Activated CD4-positive, alpha-beta memory T cell treated with anti-CD3 and anti-CD28 coated beads, Interleukin-2, amount 10 ng/mL, durations not matched to agents 7 days and 5 days (primary cell): Measurements from ENCODE around the gene QSOX2. TPM values are rescaled to one million over a fixed set of nuclear protein-coding genes. Genes with fewer than 3 reads are reported as not detected.

ENCODE experiments used
- CTCF ChIA-PET: fragments of 350-600 bp; sonication (Branson Sonifier 250); formaldehyde crosslinking; loops from one replicate; lab custom pipeline; 2021; ENCODE audit warnings: antibody characterized with exemption, inconsistent platforms; lab: Charles Lee
- POLR2A ChIA-PET: fragments of 350-600 bp; sonication (Branson Sonifier 250); formaldehyde crosslinking; loops from one replicate; lab custom pipeline; 2021; ENCODE audit warnings: antibody characterized with exemption; lab: Charles Lee
- DNase-seq: peaks from one replicate; pipeline ENCODE4 v3.0.0-alpha.2; 2020
- H3K27ac Mint-ChIP-seq: one replicate; pipeline ENCODE4 v1.8.0; 2021; ENCODE audit warnings: mild to moderate bottlenecking, mixed read lengths
- H3K27me3 Mint-ChIP-seq: one replicate; pipeline ENCODE4 v1.8.0; 2021; ENCODE audit warnings: mixed read lengths
- H3K36me3 Mint-ChIP-seq: one replicate; pipeline ENCODE4 v1.8.0; 2021; ENCODE audit warnings: low read depth, mixed read lengths
- H3K4me1 Mint-ChIP-seq: one replicate; pipeline ENCODE4 v1.8.0; 2021; ENCODE audit warnings: mixed read lengths
- H3K4me3 Mint-ChIP-seq: one replicate; pipeline ENCODE4 v1.8.0; 2021; ENCODE audit warnings: mild to moderate bottlenecking, mixed read lengths
- H3K9me3 Mint-ChIP-seq: one replicate; pipeline ENCODE4 v1.8.0; 2021; ENCODE audit warnings: mixed read lengths
- total RNA-seq, 2 experiments: library from RNA; stranded (reverse); gene quantifications; one replicate each; pipeline ENCODE4 v1.2.3, GENCODE V29; 2021

The QSOX2 gene
- total RNA-seq, 2 experiments from 2014 or later, result 12.4 to 13.4 TPM

- H3K4me1 Mint-ChIP-seq, result no peaks in the 10 kb centered on the region
- DNase-seq, result no peak
- H3K36me3 Mint-ChIP-seq, result no peaks in the 10 kb centered on the region
- no peak overlapping the region for H3K4me3 Mint-ChIP-seq
- no peaks in the 10 kb centered on the region for H3K27me3 Mint-ChIP-seq
- ChIA-PET CTCF (no interaction called here), POLR2A (interaction anchor here (1.9 kb wide), 1 partner anchor 9 kb away, joined by 4 read pairs; no protein-coding TSS in a partner anchor)
- H3K27ac Mint-ChIP-seq, result no peak overlapping the region
- H3K9me3 Mint-ChIP-seq, result no peaks in the 10 kb centered on the region
Observed at GRCh38 chr9:136257381-136258298, 12.0 kb upstream of the QSOX2 start.

GRCh38 chr9:136255896-136256890 lies 10.6 kb upstream of the QSOX2 start:
- no peak overlapping the region for H3K4me3 Mint-ChIP-seq
- H3K9me3 Mint-ChIP-seq, result no peaks in the 10 kb centered on the region
- CTCF ChIA-PET, result no interaction called here
- H3K27me3 Mint-ChIP-seq, result no peaks in the 10 kb centered on the region
- H3K36me3 Mint-ChIP-seq, result no peaks in the 10 kb centered on the region
- no peaks in the 10 kb centered on the region for H3K4me1 Mint-ChIP-seq
- POLR2A ChIA-PET, result interaction anchor here (1.9 kb wide), 1 partner anchor 11 kb away, joined by 4 read pairs; no protein-coding TSS in a partner anchor
- no peak for DNase-seq
- no peak overlapping the region for H3K27ac Mint-ChIP-seq

GRCh38 chr9:136255166-136255538 lies 9.5 kb upstream of the QSOX2 start:
- ChIA-PET CTCF (no interaction called here), POLR2A (interaction anchor here (1.5 kb wide), 1 partner anchor 10 kb away, joined by 5 read pairs; no protein-coding TSS in a partner anchor)
- Mint-ChIP-seq H3K4me3 (no peak overlapping the region), H3K27me3 (no peaks in the 10 kb centered on the region), H3K36me3 (no peaks in the 10 kb centered on the region), H3K9me3 (no peaks in the 10 kb centered on the region), H3K4me1 (no peaks in the 10 kb centered on the region), H3K27ac (no peak overlapping the region)
- DNase-seq, result no peak

GRCh38 chr9:136254381-136255165 lies 9.0 kb upstream of the QSOX2 start:
- H3K27me3 Mint-ChIP-seq, result no peaks in the 10 kb centered on the region
- H3K4me1 Mint-ChIP-seq, result no peaks in the 10 kb centered on the region
- DNase-seq, result no peak
- H3K9me3 Mint-ChIP-seq, result no peaks in the 10 kb centered on the region
- CTCF ChIA-PET, result interaction anchor here (0.6 kb wide), 1 partner anchor 13 kb away, joined by 3 read pairs; no protein-coding TSS in a partner anchor
- H3K27ac Mint-ChIP-seq, result no peak overlapping the region
- H3K4me3 Mint-ChIP-seq, result no peak overlapping the region
- POLR2A ChIA-PET, result interaction anchor here (1.5 kb wide), 1 partner anchor 10 kb away, joined by 5 read pairs; no protein-coding TSS in a partner anchor
- H3K36me3 Mint-ChIP-seq, result no peaks in the 10 kb centered on the region

GRCh38 chr9:136253246-136254130 lies 7.9 kb upstream of the QSOX2 start:
- Mint-ChIP-seq H3K27me3 (no peaks in the 10 kb centered on the region), H3K4me3 (no peak overlapping the region), H3K27ac (no peak overlapping the region), H3K4me1 (no peaks in the 10 kb centered on the region), H3K9me3 (no peaks in the 10 kb centered on the region), H3K36me3 (no peaks in the 10 kb centered on the region)
- POLR2A ChIA-PET, result interaction anchor here (1.5 kb wide), 1 partner anchor 9 kb away, joined by 5 read pairs; no protein-coding TSS in a partner anchor
- CTCF ChIA-PET, result no interaction called here
- no peak for DNase-seq

- H3K4me3 Mint-ChIP-seq, result no peak overlapping the region
- CTCF ChIA-PET, result no interaction called here
Observed at GRCh38 chr9:136252846-136253245, 7.2 kb upstream of the QSOX2 start.

GRCh38 chr9:136252281-136252680 lies 6.7 kb upstream of the QSOX2 start:
- no peak overlapping the region for H3K27ac Mint-ChIP-seq
- H3K9me3 Mint-ChIP-seq, result no peaks in the 10 kb centered on the region
- ChIA-PET CTCF (no interaction called here), POLR2A (no interaction called here)
- H3K36me3 Mint-ChIP-seq, result no peaks in the 10 kb centered on the region
- H3K4me1 Mint-ChIP-seq, result no peaks in the 10 kb centered on the region
- no peak overlapping the region for H3K4me3 Mint-ChIP-seq
- no peaks in the 10 kb centered on the region for H3K27me3 Mint-ChIP-seq
- no peak for DNase-seq

More at GRCh38 chr9:136252846-136253245, 7.2 kb upstream of the QSOX2 start:
- POLR2A ChIA-PET, result no interaction called here
- Mint-ChIP-seq H3K27ac (no peak overlapping the region), H3K9me3 (no peaks in the 10 kb centered on the region), H3K27me3 (no peaks in the 10 kb centered on the region), H3K4me1 (no peaks in the 10 kb centered on the region), H3K36me3 (no peaks in the 10 kb centered on the region)
- no peak for DNase-seq

- no peak for DNase-seq
- ChIA-PET POLR2A (interaction anchor here (1.0 kb wide), 1 partner anchor 15 kb away, joined by 3 read pairs; no protein-coding TSS in a partner anchor), CTCF (no interaction called here)
- Mint-ChIP-seq H3K27ac (no peak overlapping the region), H3K27me3 (peaks cover 4% of the 10 kb centered on the region), H3K4me1 (no peaks in the 10 kb centered on the region), H3K36me3 (no peaks in the 10 kb centered on the region), H3K9me3 (no peaks in the 10 kb centered on the region), H3K4me3 (no peak overlapping the region)
Observed at GRCh38 chr9:136251264-136252115, 5.9 kb upstream of the QSOX2 start.

- ChIA-PET POLR2A (interaction anchor here (1.0 kb wide), 1 partner anchor 16 kb away, joined by 3 read pairs; no protein-coding TSS in a partner anchor), CTCF (no interaction called here)
- no peak for DNase-seq
- no peak overlapping the region for H3K27ac Mint-ChIP-seq
- peaks cover 4% of the 10 kb centered on the region for H3K4me1 Mint-ChIP-seq
- H3K9me3 Mint-ChIP-seq, result no peaks in the 10 kb centered on the region
- no peak overlapping the region for H3K4me3 Mint-ChIP-seq
- H3K36me3 Mint-ChIP-seq, result no peaks in the 10 kb centered on the region
- peaks cover 4% of the 10 kb centered on the region for H3K27me3 Mint-ChIP-seq
Observed at GRCh38 chr9:136250676-136251075, 5.1 kb upstream of the QSOX2 start.

- Mint-ChIP-seq H3K4me1 (peaks cover 5% of the 10 kb centered on the region), H3K27ac (no peak overlapping the region), H3K36me3 (no peaks in the 10 kb centered on the region), H3K9me3 (no peaks in the 10 kb centered on the region), H3K27me3 (peaks cover 4% of the 10 kb centered on the region), H3K4me3 (no peak overlapping the region)
- ChIA-PET CTCF (no interaction called here), POLR2A (interaction anchor here (1.0 to 1.3 kb wide), 2 partner anchors 17 kb away, joined by 3 to 5 read pairs; no protein-coding TSS in a partner anchor)
- no peak for DNase-seq
Observed at GRCh38 chr9:136249877-136250559, 4.4 kb upstream of the QSOX2 start.
